PFSK-1 (cell line): Measurements from ENCODE around the gene CNTN4.

Experiments used
- FOXP2 ChIP-seq: optimal IDR thresholded peaks from 2 replicates; pipeline ENCODE3; 2011; ENCODE audit warnings: borderline replicate concordance, control low read depth, inconsistent platforms; ENCODE audit not compliant: insufficient read depth; ENCODE audit errors: extremely low read length, extremely low read depth
- POLR2AphosphoS5 ChIP-seq: IDR thresholded peaks from 2 replicates; pipeline ENCODE4 v1.6.1; 2012; ENCODE audit warnings: low read depth, mild to moderate bottlenecking, control low read depth, low read length, moderate library complexity
- REST ChIP-seq, 2 experiments: IDR thresholded peaks; 2 replicates each; pipeline versions ENCODE4 v1.6.1 to v1.8.0; 2011 to 2012; ENCODE audit warnings: low read depth in 2 of 2, low read length in 2 of 2, control low read depth in 1 of 2, inconsistent platforms in 1 of 2, mild to moderate bottlenecking in 1 of 2, moderate library complexity in 1 of 2; ENCODE audit not compliant: insufficient read depth in 1 of 2
- SIN3A ChIP-seq: IDR thresholded peaks from 2 replicates; pipeline ENCODE4 v1.6.1; 2012; ENCODE audit warnings: mild to moderate bottlenecking, low read length, moderate library complexity, borderline replicate concordance; ENCODE audit not compliant: insufficient read depth
- TAF1 ChIP-seq: IDR thresholded peaks from 2 replicates; pipeline ENCODE4 v1.6.1; 2012; ENCODE audit warnings: low read length, control low read depth, borderline replicate concordance; ENCODE audit not compliant: insufficient read depth

- TF ChIP-seq TAF1 (no peak), SIN3A (no peak), POLR2AphosphoS5 (no peak), FOXP2 (no peak), REST (IDR thresholded peaks at IDR 0.05; ENCODE audit: insufficient read depth in 1 of 2, low read depth in 2 of 2, low read length in 2 of 2) (peak; percentile 88 to 93)
Observed at GRCh38 chr3:2810723-2811122, 712.1 kb downstream of the CNTN4 start.
